K562 (cell line): ENCODE measurements around the gene SNX17. TPM values are rescaled to one million over a fixed set of nuclear protein-coding genes. Genes with fewer than 3 reads are reported as not detected.

ENCODE experiments used
- ARID2 ChIP-seq: fragments of 450-650 bp; IDR thresholded peaks from 2 replicates; pipeline ENCODE4 v1.6.1; 2017; ENCODE audit warnings: antibody characterized with exemption, mild to moderate bottlenecking
- ASH1L ChIP-seq: fragments of 450-650 bp; IDR thresholded peaks from 2 replicates; pipeline ENCODE4 v1.6.1; 2018; ENCODE audit warnings: borderline replicate concordance, mild to moderate bottlenecking, low read depth; ENCODE audit not compliant: partially characterized antibody
- ETV6 ChIP-seq, 3 experiments: fragments of 150-350 bp in 1 of 3; sonication (generic) in 1 of 3; formaldehyde crosslinking in 1 of 3; IDR thresholded peaks; 2 replicates each; pipeline versions ENCODE4 v1.6.1 to v1.8.0; 2014 to 2022; ENCODE audit warnings: borderline replicate concordance in 2 of 3, low read depth in 2 of 3, antibody characterized with exemption in 1 of 3, low read length in 1 of 3, mild to moderate bottlenecking in 1 of 3, missing genetic modification reagents in 1 of 3
- FOXJ2 ChIP-seq: fragments of 200-800 bp; sonication (Bioruptor generic); IDR thresholded peaks from 2 replicates; pipeline ENCODE4 v1.6.1; 2016; ENCODE audit warnings: missing genetic modification characterization, missing compliant biosample characterization
- HNRNPK ChIP-seq: fragments of 200-400 bp; formaldehyde crosslinking; IDR thresholded peaks from one replicate; pipeline ENCODE4 v1.6.1; 2018; ENCODE audit warnings: mild to moderate bottlenecking, low read depth, low read length; ENCODE audit not compliant: poor library complexity, severe bottlenecking
- IFI16 ChIP-seq: fragments of 250-450 bp; sonication (Bioruptor Pico); IDR thresholded peaks from 2 replicates; pipeline ENCODE4 v2.1.2; 2022; ENCODE audit warnings: mild to moderate bottlenecking, inconsistent platforms
- KLF6 ChIP-seq: fragments of 250-450 bp; sonication (Bioruptor Pico); IDR thresholded peaks from 2 replicates; pipeline ENCODE4 v1.4.0; 2020; ENCODE audit warnings: mild to moderate bottlenecking, moderate library complexity, borderline replicate concordance
- RBBP5 ChIP-seq: fragments of 200-600 bp; sonication (generic); IDR thresholded peaks from 2 replicates; pipeline ENCODE4 v1.6.1; 2012; ENCODE audit warnings: borderline replicate concordance, mild to moderate bottlenecking, low read length, control low read depth, inconsistent platforms; ENCODE audit not compliant: insufficient read depth, poor library complexity, severe bottlenecking
- RNF219 ChIP-seq: fragments of 250-450 bp; sonication (Bioruptor Pico); IDR thresholded peaks from 2 replicates; pipeline ENCODE4 v1.5.0; 2022; ENCODE audit warnings: mild to moderate bottlenecking
- RUNX1 ChIP-seq: sonication (generic); IDR thresholded peaks from 2 replicates; pipeline ENCODE4 v1.6.1; 2016; ENCODE audit warnings: antibody characterized with exemption, low read depth
- SMARCA5 ChIP-seq: fragments of 450-650 bp; IDR thresholded peaks from 2 replicates; pipeline ENCODE4 v1.6.1; 2016
- SMC3 ChIP-seq: conservative IDR thresholded peaks from 2 replicates; pipeline ENCODE4 v1.6.1; 2011; ENCODE audit warnings: low read depth, low read length, improper control_type of control experiment; ENCODE audit not compliant: insufficient read depth
- TCF7 ChIP-seq: sonication (generic); IDR thresholded peaks from 2 replicates; pipeline ENCODE4 v1.6.1; 2016; ENCODE audit warnings: antibody characterized with exemption, borderline replicate concordance
- ZNF217 ChIP-seq: sonication (generic); formaldehyde crosslinking; IDR thresholded peaks from 2 replicates; pipeline ENCODE4 v1.8.0; 2022; ENCODE audit warnings: mild to moderate bottlenecking, missing genetic modification reagents
- ZNF253 ChIP-seq: fragments of 250-450 bp; sonication (Bioruptor Pico); conservative IDR thresholded peaks from 2 replicates; pipeline ENCODE4 v1.6.1; 2021; ENCODE audit warnings: mild to moderate bottlenecking
- ZNF3 ChIP-seq: fragments of 250-450 bp; sonication (Bioruptor Pico); IDR thresholded peaks from 2 replicates; pipeline ENCODE4 v1.5.0; 2021; ENCODE audit warnings: mild to moderate bottlenecking, moderate library complexity
- ZNF408 ChIP-seq: fragments of 250-450 bp; sonication (Bioruptor Pico); IDR thresholded peaks from 2 replicates; pipeline ENCODE4 v1.4.0; 2020; ENCODE audit warnings: low read depth, mild to moderate bottlenecking, moderate library complexity
- ZNF57 ChIP-seq: fragments of 450-650 bp; formaldehyde crosslinking; IDR thresholded peaks from 2 replicates; pipeline ENCODE4 v1.4.0; 2020; ENCODE audit warnings: mild to moderate bottlenecking, moderate library complexity
- ZNF79 ChIP-seq: fragments of 250-450 bp; sonication (Bioruptor Pico); IDR thresholded peaks from 2 replicates; pipeline ENCODE4 v1.4.0; 2020; ENCODE audit warnings: low read depth, mild to moderate bottlenecking, moderate library complexity
- polyA plus RNA-seq, 8 experiments: library from polyadenylated mRNA; depleted of rRNA in 4 of 8; stranded (reverse) in 5 of 8; unstranded in 3 of 8; fragments of >200 nt; fragmentation: Nextera tagmentation in 2 of 8; fragmentation: Illumina TruSeq in 1 of 8; extraction: Ambion mirVana in 2 of 8; extraction: Trizol in 1 of 8; gene quantifications; 2 replicates each; pipeline versions ENCODE4 v1.2.1 to v1.2.3, GENCODE V29; 2011 to 2014; ENCODE audit warnings: inconsistent platforms in 1 of 8, missing spikeins in 1 of 8
- total RNA-seq, 7 experiments: library from RNA; depleted of rRNA in 6 of 7; stranded (reverse); fragments of >200 nt in 6 of 7; fragmentation: Illumina TruSeq in 2 of 7; extraction: Trizol in 2 of 7; gene quantifications; 2 replicates each; pipeline versions ENCODE4 v1.2.1 to v1.2.3, GENCODE V29; 2011 to 2021; ENCODE audit warnings: low replicate concordance in 1 of 7
- TF ChIP-seq, protein P1 (sequence below): fragments of 450-650 bp; formaldehyde crosslinking; IDR thresholded peaks from 2 replicates; pipeline ENCODE4 v1.4.0; 2022; ENCODE audit warnings: missing genetic modification characterization

SNX17 gene
- total and polyA plus RNA-seq, 9 of the 15 experiments (the other 6 are each of a cell fraction or from before 2014, with no cell fraction given): 3.0 to 75.7 (median 54.6) TPM

GRCh38 chr2:27370026-27370815 is at the start of gene SNX17, which contains the start of gene EIF2B4 (continued):
- TF ChIP-seq ETV6 (IDR thresholded peaks at IDR 0.05; ENCODE audit: borderline replicate concordance in 1 of 2, low read depth in 2 of 2, low read length in 1 of 2) (peak in 1 of 2 experiments; percentile 40; a peak in 2 of 4 replicates), ETV6 (CRISPR knock-in tag; IDR thresholded peaks at IDR 0.05; ENCODE audit: borderline replicate concordance) (no peak), ZNF253 (no peak), ASH1L (no peak), KLF6 (CRISPR knock-in tag) (no peak; the same call in 1 of the 2 replicates), SMC3 (peak; percentile 63; the same call in 1 of the 2 replicates), RNF219 (no peak), RUNX1 (no peak), RBBP5 (peak; percentile 85), ZNF408 (CRISPR knock-in tag) (no peak), HNRNPK (no peak), IFI16 (no peak), ZNF57 (CRISPR knock-in tag) (no peak), FOXJ2 (tag) (peak; percentile 81; the same call in 1 of the 2 replicates), ZNF3 (no peak), ZNF79 (no peak), ZNF217 (no peak), SMARCA5 (no peak), ARID2 (no peak), TCF7 (peak; percentile 93; the same call in 1 of the 2 replicates)
- TF ChIP-seq, protein P1, sequence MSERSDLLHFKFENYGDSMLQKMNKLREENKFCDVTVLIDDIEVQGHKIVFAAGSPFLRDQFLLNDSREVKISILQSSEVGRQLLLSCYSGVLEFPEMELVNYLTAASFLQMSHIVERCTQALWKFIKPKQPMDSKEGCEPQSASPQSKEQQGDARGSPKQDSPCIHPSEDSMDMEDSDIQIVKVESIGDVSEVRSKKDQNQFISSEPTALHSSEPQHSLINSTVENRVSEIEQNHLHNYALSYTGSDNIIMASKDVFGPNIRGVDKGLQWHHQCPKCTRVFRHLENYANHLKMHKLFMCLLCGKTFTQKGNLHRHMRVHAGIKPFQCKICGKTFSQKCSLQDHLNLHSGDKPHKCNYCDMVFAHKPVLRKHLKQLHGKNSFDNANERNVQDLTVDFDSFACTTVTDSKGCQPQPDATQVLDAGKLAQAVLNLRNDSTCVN (CRISPR knock-in tag): no peak
